HepG2 (cell line): ENCODE results near the gene MLLT1. TPM values are rescaled to one million over a fixed set of nuclear protein-coding genes. Genes with fewer than 3 reads are reported as not detected.

Experiments
- CREM ChIP-seq, 2 experiments: sonication (generic) in 1 of 2; formaldehyde crosslinking in 1 of 2; IDR thresholded peaks; 2 replicates each; pipeline versions ENCODE4 v1.4.0 to v1.6.1; 2016 to 2020; ENCODE audit warnings: antibody characterized with exemption in 1 of 2, mild to moderate bottlenecking in 1 of 2, missing genetic modification reagents in 1 of 2
- EEA1 ChIP-seq: sonication (generic); formaldehyde crosslinking; IDR thresholded peaks from 2 replicates; pipeline ENCODE4 v1.5.1; 2020; ENCODE audit warnings: mild to moderate bottlenecking, missing genetic modification reagents, borderline replicate concordance
- ETV6 ChIP-seq: sonication (generic); formaldehyde crosslinking; conservative IDR thresholded peaks from 2 replicates; pipeline ENCODE4 v1.4.0; 2020; ENCODE audit warnings: missing genetic modification reagents
- FOXA3 ChIP-seq: IDR thresholded peaks from 2 replicates; pipeline ENCODE4 v1.6.1; 2016; ENCODE audit warnings: missing genetic modification reagents, missing compliant biosample characterization
- FOXP1 ChIP-seq, 2 experiments: fragments of 450-650 bp in 1 of 2; IDR thresholded peaks; 2 replicates each; pipeline ENCODE4 v1.6.1; 2017 to 2018; ENCODE audit warnings: antibody characterized with exemption in 1 of 2
- MED13 ChIP-seq: sonication (generic); formaldehyde crosslinking; IDR thresholded peaks from 2 replicates; pipeline ENCODE4 v1.5.0; 2020; ENCODE audit warnings: missing genetic modification reagents
- NFATC3 ChIP-seq: sonication (generic); formaldehyde crosslinking; IDR thresholded peaks from 2 replicates; pipeline ENCODE4 v1.5.1; 2020; ENCODE audit warnings: mild to moderate bottlenecking, missing genetic modification reagents
- NR2C2 ChIP-seq: sonication (generic); formaldehyde crosslinking; IDR thresholded peaks from 2 replicates; pipeline ENCODE4 v1.4.0; 2020; ENCODE audit warnings: missing genetic modification reagents, mild to moderate bottlenecking, moderate library complexity, borderline replicate concordance
- SCMH1 ChIP-seq: sonication (generic); formaldehyde crosslinking; IDR thresholded peaks from 2 replicates; pipeline ENCODE4 v1.9.0; 2021; ENCODE audit warnings: missing genetic modification reagents, mild to moderate bottlenecking, borderline replicate concordance
- TAF1 ChIP-seq: sonication (generic); formaldehyde crosslinking; IDR thresholded peaks from 2 replicates; pipeline ENCODE4 v1.4.0; 2020; ENCODE audit warnings: missing genetic modification reagents
- TCF7 ChIP-seq: sonication (generic); IDR thresholded peaks from 2 replicates; pipeline ENCODE4 v1.6.1; 2016; ENCODE audit warnings: antibody characterized with exemption, low read depth
- ZKSCAN5 ChIP-seq: sonication (generic); formaldehyde crosslinking; IDR thresholded peaks from 2 replicates; pipeline ENCODE4 v1.5.1; 2020; ENCODE audit warnings: mild to moderate bottlenecking, missing genetic modification reagents
- ZNF160 ChIP-seq: sonication (generic); formaldehyde crosslinking; IDR thresholded peaks from 2 replicates; pipeline ENCODE4 v1.8.0; 2022; ENCODE audit warnings: mild to moderate bottlenecking, inconsistent platforms, missing genetic modification reagents
- ZNF224 ChIP-seq: sonication (generic); formaldehyde crosslinking; IDR thresholded peaks from 2 replicates; pipeline ENCODE4 v1.5.0; 2020; ENCODE audit warnings: mild to moderate bottlenecking, missing genetic modification reagents
- ZNF230 ChIP-seq: sonication (generic); formaldehyde crosslinking; IDR thresholded peaks from 2 replicates; pipeline ENCODE4 v1.4.0; 2020; ENCODE audit warnings: mild to moderate bottlenecking, missing genetic modification reagents
- polyA plus RNA-seq, 8 experiments: library from polyadenylated mRNA; depleted of rRNA in 3 of 8; stranded (reverse) in 7 of 8; unstranded in 1 of 8; fragments of >200 nt; fragmentation: Illumina TruSeq in 4 of 8; extraction: Trizol in 4 of 8; gene quantifications; 2 replicates each; pipeline versions ENCODE4 v1.2.1 to v1.2.3, GENCODE V29; 2011 to 2016; ENCODE audit warnings: low read depth in 4 of 8, missing spikeins in 1 of 8, mixed read lengths in 1 of 8; ENCODE audit not compliant: insufficient read depth in 1 of 8
- total RNA-seq, 5 experiments: library from RNA; depleted of rRNA; stranded (reverse); fragments of >200 nt; fragmentation: Illumina TruSeq; extraction: Trizol; gene quantifications; 2 replicates each; pipeline ENCODE4 v1.2.3, GENCODE V29; 2016; ENCODE audit warnings: low read depth in 1 of 5
- TF ChIP-seq, protein P1 (sequence below): IDR thresholded peaks from 2 replicates; pipeline ENCODE4 v1.4.0; 2020; ENCODE audit warnings: mild to moderate bottlenecking, missing genetic modification reagents
- TF ChIP-seq, protein P2 (sequence below), 2 experiments: fragments of 450-650 bp in 1 of 2; sonication (generic) in 1 of 2; formaldehyde crosslinking; IDR thresholded peaks; 2 replicates each; pipeline versions ENCODE4 v1.5.0 to v1.8.0; 2020 to 2022; ENCODE audit warnings: mild to moderate bottlenecking in 1 of 2, missing genetic modification reagents in 1 of 2
- TF ChIP-seq, protein P3 (sequence below): sonication (generic); formaldehyde crosslinking; IDR thresholded peaks from 2 replicates; pipeline ENCODE4 v1.8.0; 2022; ENCODE audit warnings: missing genetic modification reagents, low read depth, mild to moderate bottlenecking, borderline replicate concordance
- TF ChIP-seq, protein P4 (sequence below): sonication (generic); formaldehyde crosslinking; IDR thresholded peaks from 2 replicates; pipeline ENCODE4 v1.8.0; 2022; ENCODE audit warnings: mild to moderate bottlenecking, missing genetic modification reagents
- TF ChIP-seq, protein P5 (sequence below): sonication (generic); formaldehyde crosslinking; IDR thresholded peaks from 2 replicates; pipeline ENCODE4 v1.4.0; 2020; ENCODE audit warnings: mild to moderate bottlenecking, low read depth, missing genetic modification reagents
- TF ChIP-seq, protein P6 (sequence below): sonication (generic); formaldehyde crosslinking; IDR thresholded peaks from 2 replicates; pipeline ENCODE4 v1.5.0; 2020; ENCODE audit warnings: missing genetic modification reagents, mild to moderate bottlenecking, borderline replicate concordance

The MLLT1 gene
- total and polyA plus RNA-seq, 2 of the 13 experiments (the other 11 are each of a cell fraction or from before 2014, with no cell fraction given), result 11.7 to 12.2 TPM

DNA sequence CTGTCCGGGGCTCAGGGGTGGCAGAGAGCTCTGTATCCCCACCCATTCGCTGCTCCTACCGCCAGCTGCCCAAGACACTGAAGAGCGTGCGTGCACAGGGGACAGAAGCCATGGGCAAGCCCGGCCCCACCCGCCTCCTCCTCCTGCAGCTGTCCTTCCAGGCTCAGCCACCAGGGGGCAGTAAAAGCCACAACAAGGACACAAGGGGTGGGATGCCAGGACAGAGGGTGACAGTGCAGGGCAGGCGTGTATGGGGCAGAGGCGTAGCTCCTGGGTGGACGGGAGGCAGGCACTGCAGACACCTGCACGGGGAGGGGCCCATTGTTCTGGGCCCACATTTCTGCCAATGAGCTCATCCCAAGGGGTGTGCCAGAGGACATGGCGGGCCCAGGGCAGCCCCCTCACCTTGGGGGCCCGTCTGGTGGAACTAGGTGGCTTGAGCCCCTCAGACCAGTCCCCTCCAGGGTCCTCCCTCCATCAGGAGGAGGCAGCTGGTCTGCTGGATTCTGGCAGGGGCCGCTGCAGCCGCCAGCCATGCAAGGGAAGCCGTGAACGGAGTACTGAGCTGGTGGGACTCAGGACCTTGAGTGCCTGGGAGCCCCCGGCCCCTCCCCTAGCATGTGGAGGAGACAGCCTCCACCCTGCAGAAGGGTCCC lies 61.2 kb downstream of the MLLT1 start (continued):
- TF ChIP-seq, protein P1, sequence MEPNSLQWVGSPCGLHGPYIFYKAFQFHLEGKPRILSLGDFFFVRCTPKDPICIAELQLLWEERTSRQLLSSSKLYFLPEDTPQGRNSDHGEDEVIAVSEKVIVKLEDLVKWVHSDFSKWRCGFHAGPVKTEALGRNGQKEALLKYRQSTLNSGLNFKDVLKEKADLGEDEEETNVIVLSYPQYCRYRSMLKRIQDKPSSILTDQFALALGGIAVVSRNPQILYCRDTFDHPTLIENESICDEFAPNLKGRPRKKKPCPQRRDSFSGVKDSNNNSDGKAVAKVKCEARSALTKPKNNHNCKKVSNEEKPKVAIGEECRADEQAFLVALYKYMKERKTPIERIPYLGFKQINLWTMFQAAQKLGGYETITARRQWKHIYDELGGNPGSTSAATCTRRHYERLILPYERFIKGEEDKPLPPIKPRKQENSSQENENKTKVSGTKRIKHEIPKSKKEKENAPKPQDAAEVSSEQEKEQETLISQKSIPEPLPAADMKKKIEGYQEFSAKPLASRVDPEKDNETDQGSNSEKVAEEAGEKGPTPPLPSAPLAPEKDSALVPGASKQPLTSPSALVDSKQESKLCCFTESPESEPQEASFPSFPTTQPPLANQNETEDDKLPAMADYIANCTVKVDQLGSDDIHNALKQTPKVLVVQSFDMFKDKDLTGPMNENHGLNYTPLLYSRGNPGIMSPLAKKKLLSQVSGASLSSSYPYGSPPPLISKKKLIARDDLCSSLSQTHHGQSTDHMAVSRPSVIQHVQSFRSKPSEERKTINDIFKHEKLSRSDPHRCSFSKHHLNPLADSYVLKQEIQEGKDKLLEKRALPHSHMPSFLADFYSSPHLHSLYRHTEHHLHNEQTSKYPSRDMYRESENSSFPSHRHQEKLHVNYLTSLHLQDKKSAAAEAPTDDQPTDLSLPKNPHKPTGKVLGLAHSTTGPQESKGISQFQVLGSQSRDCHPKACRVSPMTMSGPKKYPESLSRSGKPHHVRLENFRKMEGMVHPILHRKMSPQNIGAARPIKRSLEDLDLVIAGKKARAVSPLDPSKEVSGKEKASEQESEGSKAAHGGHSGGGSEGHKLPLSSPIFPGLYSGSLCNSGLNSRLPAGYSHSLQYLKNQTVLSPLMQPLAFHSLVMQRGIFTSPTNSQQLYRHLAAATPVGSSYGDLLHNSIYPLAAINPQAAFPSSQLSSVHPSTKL, result no peak
- TF ChIP-seq EEA1 (no peak), ETV6 (CRISPR knock-in tag) (no peak), ZNF160 (no peak), MED13 (no peak), ZNF224 (CRISPR knock-in tag) (no peak), NR2C2 (no peak), ZKSCAN5 (CRISPR knock-in tag) (no peak), ZNF230 (CRISPR knock-in tag) (no peak), SCMH1 (no peak), TCF7 (no peak), TAF1 (CRISPR knock-in tag) (no peak), CREM (IDR thresholded peaks at IDR 0.05) (no peak), CREM (CRISPR knock-in tag; IDR thresholded peaks at IDR 0.05) (no peak), FOXP1 (IDR thresholded peaks at IDR 0.05) (no peak), FOXP1 (CRISPR knock-in tag; IDR thresholded peaks at IDR 0.05) (no peak), NFATC3 (no peak), FOXA3 (CRISPR knock-in tag) (0 out of 2 replicates have a peak, but pooled peaks have one; percentile 14)
- TF ChIP-seq, protein P2, sequence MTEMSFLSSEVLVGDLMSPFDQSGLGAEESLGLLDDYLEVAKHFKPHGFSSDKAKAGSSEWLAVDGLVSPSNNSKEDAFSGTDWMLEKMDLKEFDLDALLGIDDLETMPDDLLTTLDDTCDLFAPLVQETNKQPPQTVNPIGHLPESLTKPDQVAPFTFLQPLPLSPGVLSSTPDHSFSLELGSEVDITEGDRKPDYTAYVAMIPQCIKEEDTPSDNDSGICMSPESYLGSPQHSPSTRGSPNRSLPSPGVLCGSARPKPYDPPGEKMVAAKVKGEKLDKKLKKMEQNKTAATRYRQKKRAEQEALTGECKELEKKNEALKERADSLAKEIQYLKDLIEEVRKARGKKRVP (CRISPR knock-in tag; IDR thresholded peaks at IDR 0.05), result no peak
- TF ChIP-seq, protein P3, sequence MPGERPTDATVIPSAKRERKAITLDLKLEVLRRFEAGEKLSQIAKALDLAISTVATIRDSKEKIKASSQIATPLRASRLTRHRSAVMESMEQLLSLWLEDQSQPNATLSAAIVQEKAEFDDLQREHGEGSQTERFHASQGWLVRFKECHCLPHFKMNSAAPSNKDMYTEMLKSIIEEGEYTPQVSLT (CRISPR knock-in tag), result no peak
- TF ChIP-seq, protein P4, sequence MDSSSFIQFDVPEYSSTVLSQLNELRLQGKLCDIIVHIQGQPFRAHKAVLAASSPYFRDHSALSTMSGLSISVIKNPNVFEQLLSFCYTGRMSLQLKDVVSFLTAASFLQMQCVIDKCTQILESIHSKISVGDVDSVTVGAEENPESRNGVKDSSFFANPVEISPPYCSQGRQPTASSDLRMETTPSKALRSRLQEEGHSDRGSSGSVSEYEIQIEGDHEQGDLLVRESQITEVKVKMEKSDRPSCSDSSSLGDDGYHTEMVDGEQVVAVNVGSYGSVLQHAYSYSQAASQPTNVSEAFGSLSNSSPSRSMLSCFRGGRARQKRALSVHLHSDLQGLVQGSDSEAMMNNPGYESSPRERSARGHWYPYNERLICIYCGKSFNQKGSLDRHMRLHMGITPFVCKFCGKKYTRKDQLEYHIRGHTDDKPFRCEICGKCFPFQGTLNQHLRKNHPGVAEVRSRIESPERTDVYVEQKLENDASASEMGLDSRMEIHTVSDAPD (CRISPR knock-in tag), result no peak
- TF ChIP-seq, protein P5, sequence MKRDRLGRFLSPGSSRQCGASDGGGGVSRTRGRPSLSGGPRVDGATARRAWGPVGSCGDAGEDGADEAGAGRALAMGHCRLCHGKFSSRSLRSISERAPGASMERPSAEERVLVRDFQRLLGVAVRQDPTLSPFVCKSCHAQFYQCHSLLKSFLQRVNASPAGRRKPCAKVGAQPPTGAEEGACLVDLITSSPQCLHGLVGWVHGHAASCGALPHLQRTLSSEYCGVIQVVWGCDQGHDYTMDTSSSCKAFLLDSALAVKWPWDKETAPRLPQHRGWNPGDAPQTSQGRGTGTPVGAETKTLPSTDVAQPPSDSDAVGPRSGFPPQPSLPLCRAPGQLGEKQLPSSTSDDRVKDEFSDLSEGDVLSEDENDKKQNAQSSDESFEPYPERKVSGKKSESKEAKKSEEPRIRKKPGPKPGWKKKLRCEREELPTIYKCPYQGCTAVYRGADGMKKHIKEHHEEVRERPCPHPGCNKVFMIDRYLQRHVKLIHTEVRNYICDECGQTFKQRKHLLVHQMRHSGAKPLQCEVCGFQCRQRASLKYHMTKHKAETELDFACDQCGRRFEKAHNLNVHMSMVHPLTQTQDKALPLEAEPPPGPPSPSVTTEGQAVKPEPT (CRISPR knock-in tag), result no peak
- TF ChIP-seq, protein P6, sequence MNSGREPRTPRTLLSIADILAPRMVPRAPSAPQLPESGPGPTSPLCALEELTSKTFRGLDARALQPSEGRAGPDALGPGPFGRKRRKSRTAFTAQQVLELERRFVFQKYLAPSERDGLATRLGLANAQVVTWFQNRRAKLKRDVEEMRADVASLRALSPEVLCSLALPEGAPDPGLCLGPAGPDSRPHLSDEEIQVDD, result 0 out of 2 replicates have a peak, but pooled peaks have one; percentile 34
